SK-N-SH (cell line): ENCODE results near the gene CCDC152. TPM values are rescaled to one million over a fixed set of nuclear protein-coding genes. Genes with fewer than 3 reads are reported as not detected.
A peak's percentile ranks its signal among the peaks of the same experiment; 100 is the strongest.

ENCODE experiments used
- CTCF ChIA-PET: fragments of 300-600, 350-600 bp; formaldehyde crosslinking; extraction: SDS; loops from one replicate; lab custom pipeline; 2021; lab: Yijun Ruan, JAX
- POLR2A ChIA-PET: fragments of 350-600 bp; sonication (Branson Sonifier 250); formaldehyde crosslinking; extraction: SDS; loops from one replicate; lab custom pipeline; 2020; ENCODE audit warnings: antibody characterized with exemption, inconsistent platforms; lab: Yijun Ruan, JAX
- DNase-seq: peaks from one replicate; pipeline ENCODE4 v3.0.0; 2012
- H2AFZ ChIP-seq: fragments of 200-600 bp; sonication (generic); 2 replicates; pipeline ENCODE4 v1.8.1; 2016; ENCODE audit warnings: antibody characterized with exemption, mild to moderate bottlenecking, low read depth
- H3F3A ChIP-seq: fragments of 200-600 bp; sonication (generic); replicated peaks from 2 replicates; pipeline ENCODE3; 2016; ENCODE audit warnings: antibody characterized with exemption, mild to moderate bottlenecking; ENCODE audit not compliant: insufficient read depth
- H3K27ac ChIP-seq, 2 experiments: fragments of 200-500 bp in 1 of 2; fragments of 200-600 bp in 1 of 2; sonication (Bioruptor generic) in 1 of 2; sonication (generic), shearing (Covaris generic) in 1 of 2; 2 replicates each; pipeline versions ENCODE4 v1.5.1 to v1.6.1; 2014 to 2016; ENCODE audit warnings: low read depth in 2 of 2, inconsistent platforms in 1 of 2, low read length in 1 of 2, mild to moderate bottlenecking in 1 of 2, mixed read lengths in 1 of 2
- H3K27me3 ChIP-seq: fragments of 200-600 bp; sonication (generic), shearing (Covaris generic); 2 replicates; pipeline ENCODE4 v1.6.1; 2016; ENCODE audit warnings: mixed run types; ENCODE audit not compliant: insufficient read depth
- H3K36me3 ChIP-seq, 2 experiments: fragments of 200-500 bp in 1 of 2; fragments of 200-600 bp in 1 of 2; sonication (Bioruptor generic) in 1 of 2; sonication (generic) in 1 of 2; replicated peaks in 1 of 2; 2 replicates each; pipeline versions ENCODE3 to v1.5.1; 2014 to 2016; ENCODE audit warnings: low read length in 1 of 2, mild to moderate bottlenecking in 1 of 2; ENCODE audit not compliant: insufficient read depth in 2 of 2, control insufficient read depth in 1 of 2
- H3K4me1 ChIP-seq, 2 experiments: fragments of 200-500 bp in 1 of 2; fragments of 200-600 bp in 1 of 2; sonication (Bioruptor generic) in 1 of 2; sonication (generic), shearing (Covaris generic) in 1 of 2; 2 replicates each; pipeline versions ENCODE4 v1.5.1 to v1.6.1; 2014 to 2016; ENCODE audit warnings: low read depth in 1 of 2, low read length in 1 of 2, mixed run types in 1 of 2; ENCODE audit not compliant: insufficient read depth in 2 of 2, control insufficient read depth in 1 of 2
- H3K4me2 ChIP-seq: fragments of 200-600 bp; sonication (generic), shearing (Covaris generic); 2 replicates; pipeline ENCODE4 v1.6.1; 2017; ENCODE audit warnings: mixed run types
- H3K4me3 ChIP-seq, 2 experiments: fragments of 200-500 bp in 1 of 2; fragments of 200-600 bp in 1 of 2; sonication (Bioruptor generic) in 1 of 2; sonication (generic), shearing (Covaris generic) in 1 of 2; 2 replicates each; pipeline versions ENCODE4 v1.5.1 to v1.8.1; 2014 to 2016; ENCODE audit warnings: low read depth in 2 of 2, inconsistent platforms in 1 of 2, low read length in 1 of 2, mild to moderate bottlenecking in 1 of 2, mixed read lengths in 1 of 2, moderate library complexity in 1 of 2
- H3K79me2 ChIP-seq: fragments of 200-600 bp; sonication (generic); 2 replicates; pipeline ENCODE4 v1.8.1; 2017; ENCODE audit warnings: mild to moderate bottlenecking; ENCODE audit not compliant: insufficient read depth
- H3K9ac ChIP-seq: fragments of 200-600 bp; sonication (generic); 2 replicates; pipeline ENCODE4 v1.6.1; 2017; ENCODE audit warnings: mixed run types
- H3K9me2 ChIP-seq: fragments of 200-600 bp; sonication (generic); 2 replicates; pipeline ENCODE4 v1.6.1; 2017; ENCODE audit warnings: mixed run types
- H3K9me3 ChIP-seq: fragments of 200-600 bp; sonication (generic); 2 replicates; pipeline ENCODE4 v1.6.1; 2017; ENCODE audit warnings: mixed run types, mild to moderate bottlenecking, moderate library complexity
- H4K20me1 ChIP-seq: fragments of 200-600 bp; sonication (generic); 2 replicates; pipeline ENCODE4 v1.6.1; 2017; ENCODE audit warnings: mild to moderate bottlenecking, mixed run types; ENCODE audit not compliant: insufficient read depth
- CHD2 ChIP-seq: fragments of 150-350 bp; IDR thresholded peaks from 2 replicates; pipeline ENCODE4 v1.6.1; 2018; ENCODE audit warnings: low read length; ENCODE audit not compliant: partially characterized antibody
- CTCF ChIP-seq: fragments of 200-600 bp; sonication (generic); IDR thresholded peaks from 2 replicates; pipeline ENCODE4 v1.6.1; 2017; ENCODE audit warnings: antibody characterized with exemption, mild to moderate bottlenecking, moderate library complexity
- ELF1 ChIP-seq: IDR thresholded peaks from 2 replicates; pipeline ENCODE4 v1.4.0; 2012
- EZH2phosphoT487 ChIP-seq: fragments of 200-600 bp; sonication (generic); IDR thresholded peaks from 2 replicates; pipeline ENCODE4 v1.6.1; 2017; ENCODE audit warnings: low read depth, mixed run types, mild to moderate bottlenecking, antibody characterized with exemption, moderate library complexity, borderline replicate concordance
- IRF3 ChIP-seq: fragments of 150-350 bp; IDR thresholded peaks from 2 replicates; pipeline ENCODE4 v1.6.1; 2016; ENCODE audit warnings: mild to moderate bottlenecking, low read depth, low read length
- MAX ChIP-seq: IDR thresholded peaks from 2 replicates; pipeline ENCODE4 v1.4.0; 2012; ENCODE audit warnings: low read depth
- NFIC ChIP-seq: IDR thresholded peaks from 2 replicates; pipeline ENCODE4 v1.4.0; 2012; ENCODE audit warnings: borderline replicate concordance
- NRF1 ChIP-seq: IDR thresholded peaks from 2 replicates; pipeline ENCODE4 v1.6.1; 2012; ENCODE audit warnings: low read depth, mild to moderate bottlenecking, low read length
- POLR2AphosphoS5 ChIP-seq: IDR thresholded peaks from 2 replicates; pipeline ENCODE4 v1.6.1; 2012; ENCODE audit warnings: low read depth, low read length
- RAD21 ChIP-seq: IDR thresholded peaks from 2 replicates; pipeline ENCODE4 v1.6.1; 2012; ENCODE audit warnings: mild to moderate bottlenecking, low read length
- RCOR1 ChIP-seq: fragments of 150-350 bp; IDR thresholded peaks from 2 replicates; pipeline ENCODE4 v1.6.1; 2017; ENCODE audit warnings: antibody characterized with exemption, low read length
- RFX5 ChIP-seq: IDR thresholded peaks from 2 replicates; pipeline ENCODE4 v1.6.1; 2012; ENCODE audit warnings: mild to moderate bottlenecking, improper control_type of control experiment, low read length
- RXRA ChIP-seq: IDR thresholded peaks from 2 replicates; pipeline ENCODE4 v1.4.0; 2012; ENCODE audit warnings: low read depth, mild to moderate bottlenecking, borderline replicate concordance
- SIN3A ChIP-seq: IDR thresholded peaks from 2 replicates; pipeline ENCODE4 v1.6.1; 2012; ENCODE audit warnings: low read depth, mild to moderate bottlenecking, low read length, moderate library complexity, borderline replicate concordance
- SMC3 ChIP-seq: IDR thresholded peaks from 2 replicates; pipeline ENCODE4 v1.6.1; 2012; ENCODE audit warnings: low read depth, low read length, improper control_type of control experiment
- TEAD4 ChIP-seq: IDR thresholded peaks from 2 replicates; pipeline ENCODE4 v1.4.0; 2012; ENCODE audit warnings: mild to moderate bottlenecking, borderline replicate concordance; ENCODE audit not compliant: insufficient read depth
- USF1 ChIP-seq: IDR thresholded peaks from 2 replicates; pipeline ENCODE4 v1.4.0; 2012; ENCODE audit warnings: low read depth, borderline replicate concordance
- YY1 ChIP-seq: IDR thresholded peaks from 2 replicates; pipeline ENCODE4 v1.4.0; 2012; ENCODE audit warnings: low read depth, mild to moderate bottlenecking
- ZBTB33 ChIP-seq: IDR thresholded peaks from 2 replicates; pipeline ENCODE4 v1.4.0; 2012; ENCODE audit warnings: low read depth, borderline replicate concordance
- WGBS: methylation state at CpG from one replicate; pipeline ENCODE4 v1.1.6; 2017; ENCODE audit warnings: low lambda C conversion rate; 5-methylcytosine and 5-hydroxymethylcytosine counted together
- polyA plus RNA-seq, 3 experiments: library from polyadenylated mRNA; depleted of rRNA; stranded (reverse); fragments of >200 nt; gene quantifications; 2 replicates each; pipeline ENCODE4 v1.2.3, GENCODE V29; 2012

The CCDC152 gene
- polyA plus RNA-seq, 1 of the 3 experiments (the other 2 are of a cell fraction) = 2.1 TPM

GRCh38 chr5:42761791-42762190 is 5.2 kb downstream of the CCDC152 start:
- Histone ChIP-seq H3K4me1 (peaks cover 0 to 4% of the 10 kb centered on the region in 2 experiments; a peak in 1 of 4 replicates), H3K4me2 (no peak overlapping the region), H4K20me1 (no peaks in the 10 kb centered on the region), H3K9me3 (no peaks in the 10 kb centered on the region), H3K27ac (no peak overlapping the region), H3F3A (no peaks in the 10 kb centered on the region), H3K36me3 (peaks cover 4 to 5% of the 10 kb centered on the region in 2 experiments), H3K4me3 (no peak overlapping the region), H3K9me2 (no peaks in the 10 kb centered on the region), H3K9ac (no peak overlapping the region), H2AFZ (no peak overlapping the region), H3K27me3 (no peaks in the 10 kb centered on the region), H3K79me2 (no peaks in the 10 kb centered on the region)
- ChIA-PET CTCF (no interaction called here), POLR2A (no interaction called here)
- no peak for DNase-seq
- WGBS = 90% methylated on average over 1 of the region's 1 CpG
- TF ChIP-seq USF1 = no peak
- TF ChIP-seq RXRA = no peak
- no peak for TF ChIP-seq MAX
- TF ChIP-seq RFX5 = no peak
- TF ChIP-seq NFIC = no peak
- TF ChIP-seq NRF1 = no peak
- no peak for TF ChIP-seq TEAD4
- TF ChIP-seq RCOR1 = no peak
- TF ChIP-seq SIN3A = no peak

- no peaks in the 10 kb centered on the region for H3K4me1 ChIP-seq
- WGBS = 52% methylated on average over 3 of the region's 3 CpGs
- no peak overlapping the region for H3K9ac ChIP-seq
- no peak overlapping the region for H3K27ac ChIP-seq
- no peaks in the 10 kb centered on the region for H3K79me2 ChIP-seq
- CTCF ChIA-PET = interaction anchor here (0.6 to 1.8 kb wide), 23 partner anchors 8 to 911 kb away, joined by 3 to 22 read pairs (median 4); partner anchors contain the start of genes CCDC152 and GHR
- no peaks in the 10 kb centered on the region for H4K20me1 ChIP-seq
- no peak overlapping the region for H2AFZ ChIP-seq
- no peak overlapping the region for H3K4me3 ChIP-seq
- POLR2A ChIA-PET = no interaction called here
- DNase-seq = peak; percentile 21
- H3K9me3 ChIP-seq = no peaks in the 10 kb centered on the region
- H3K36me3 ChIP-seq = peaks cover 10 to 11% of the 10 kb centered on the region in 2 experiments
- H3K4me2 ChIP-seq = no peak overlapping the region
- H3K27me3 ChIP-seq = no peaks in the 10 kb centered on the region
- no peaks in the 10 kb centered on the region for H3K9me2 ChIP-seq
- H3F3A ChIP-seq = no peaks in the 10 kb centered on the region
- TF ChIP-seq POLR2AphosphoS5 = no peak
- TF ChIP-seq USF1 = no peak
- TF ChIP-seq RAD21 = peak; percentile 76
- no peak for TF ChIP-seq IRF3
- no peak for TF ChIP-seq NFIC
- TF ChIP-seq EZH2phosphoT487 = no peak
- TF ChIP-seq SMC3 = peak; percentile 32; the same call in 1 of the 2 replicates
- TF ChIP-seq RCOR1 = no peak
- TF ChIP-seq RXRA = no peak
- TF ChIP-seq CTCF = peak; percentile 68
- TF ChIP-seq YY1 = no peak
- no peak for TF ChIP-seq ZBTB33
- no peak for TF ChIP-seq CHD2
- no peak for TF ChIP-seq ELF1
- TF ChIP-seq MAX = no peak
Observed at GRCh38 chr5:42767491-42768105, 11.0 kb downstream of the CCDC152 start.
